IPS DF 6.9 (cell line): Measurements from ENCODE around the gene SLC39A11.
"Not testable (repeated sequence)": the region's sequence is repeated elsewhere in the genome, so short reads cannot be mapped to it uniquely, and the experiment has no call there.

Source experiments
- DNase-seq: peaks from one replicate; pipeline ENCODE4 v3.0.0-alpha.2; 2013; ENCODE audit warnings: low read depth, low spot score
- H3K27ac ChIP-seq: one replicate; pipeline ENCODE4 v1.5.1; 2013; ENCODE audit warnings: low read length, control low read depth
- H3K27me3 ChIP-seq: 2 replicates; pipeline ENCODE4 v1.6.1; 2013; ENCODE audit warnings: mild to moderate bottlenecking, low read length; ENCODE audit not compliant: control insufficient read depth, insufficient read depth
- H3K36me3 ChIP-seq: 2 replicates; pipeline ENCODE4 v1.6.1; 2013; ENCODE audit warnings: low read length; ENCODE audit not compliant: control insufficient read depth, insufficient read depth
- H3K4me1 ChIP-seq: 2 replicates; pipeline ENCODE4 v1.6.1; 2013; ENCODE audit warnings: low read length; ENCODE audit not compliant: control insufficient read depth, insufficient read depth
- H3K4me3 ChIP-seq: 2 replicates; pipeline ENCODE4 v1.5.1; 2013; ENCODE audit warnings: mild to moderate bottlenecking, low read length
- H3K9me3 ChIP-seq: 2 replicates; pipeline ENCODE4 v1.6.1; 2013; ENCODE audit warnings: low read length, inconsistent platforms; ENCODE audit not compliant: control insufficient read depth, insufficient read depth
- WGBS: extraction: QIAGEN DNeasy Blood & Tissue Kit; methylation state at CpG from one replicate; pipeline ENCODE4 v1.1.7; 2013; ENCODE audit warnings: mixed read lengths, missing lambda C conversion rate; ENCODE audit not compliant: insufficient read length, insufficient coverage; 5-methylcytosine and 5-hydroxymethylcytosine counted together

Gene SLC39A11

GRCh38 chr17:72638932-72639331 is 453.6 kb downstream of the SLC39A11 start:
- DNase-seq, H3K36me3 ChIP-seq, H3K4me3 ChIP-seq, H3K27me3 ChIP-seq, H3K27ac ChIP-seq, H3K4me1 ChIP-seq, H3K9me3 ChIP-seq: not testable (repeated sequence)
- no CpG with 5 or more reads among the region's 3 CpGs for WGBS

GRCh38 chr17:72635034-72635635 is 457.4 kb downstream of the SLC39A11 start:
- Histone ChIP-seq H3K4me1 (no peaks in the 10 kb centered on the region), H3K27ac (no peak overlapping the region), H3K4me3 (no peak overlapping the region), H3K36me3 (no peaks in the 10 kb centered on the region), H3K27me3 (no peaks in the 10 kb centered on the region), H3K9me3 (no peaks in the 10 kb centered on the region)
- DNase-seq: no peak
- no CpG with 5 or more reads among the region's 14 CpGs for WGBS

GRCh38 chr17:72634621-72635020 is 457.9 kb downstream of the SLC39A11 start:
- Histone ChIP-seq H3K9me3 (no peaks in the 10 kb centered on the region), H3K4me3 (no peak overlapping the region), H3K4me1 (no peaks in the 10 kb centered on the region), H3K27me3 (no peaks in the 10 kb centered on the region), H3K36me3 (no peaks in the 10 kb centered on the region), H3K27ac (no peak overlapping the region)
- no CpG with 5 or more reads among the region's 7 CpGs for whole genome bisulfite sequencing
- DNase-seq: no peak

GRCh38 chr17:72631949-72632684 is 460.4 kb downstream of the SLC39A11 start:
- Histone ChIP-seq H3K4me3 (no peak overlapping the region), H3K36me3 (no peaks in the 10 kb centered on the region), H3K27ac (no peak overlapping the region), H3K4me1 (no peaks in the 10 kb centered on the region), H3K27me3 (no peaks in the 10 kb centered on the region), H3K9me3 (no peaks in the 10 kb centered on the region)
- DNase-seq: no peak
- whole genome bisulfite sequencing: no CpG with 5 or more reads among the region's 22 CpGs

- WGBS: no CpG with 5 or more reads among the region's 9 CpGs
- no peak overlapping the region for H3K27ac ChIP-seq
- H3K4me3 ChIP-seq: no peak overlapping the region
Measured at GRCh38 chr17:72631568-72631948, 460.9 kb downstream of the SLC39A11 start.

GRCh38 chr17:72624652-72625051 is 467.8 kb downstream of the SLC39A11 start:
- H3K4me3 ChIP-seq: no peak overlapping the region
- no peak for DNase-seq
- no peaks in the 10 kb centered on the region for H3K27me3 ChIP-seq
- H3K4me1 ChIP-seq: no peaks in the 10 kb centered on the region
- no peaks in the 10 kb centered on the region for H3K36me3 ChIP-seq
- no peak overlapping the region for H3K27ac ChIP-seq
- no peaks in the 10 kb centered on the region for H3K9me3 ChIP-seq

More at GRCh38 chr17:72631568-72631948, 460.9 kb downstream of the SLC39A11 start:
- no peaks in the 10 kb centered on the region for H3K4me1 ChIP-seq
- no peak for DNase-seq
- no peaks in the 10 kb centered on the region for H3K36me3 ChIP-seq
- no peaks in the 10 kb centered on the region for H3K9me3 ChIP-seq
- no peaks in the 10 kb centered on the region for H3K27me3 ChIP-seq

- Histone ChIP-seq H3K9me3 (no peaks in the 10 kb centered on the region), H3K4me1 (no peaks in the 10 kb centered on the region), H3K36me3 (no peaks in the 10 kb centered on the region), H3K27ac (no peak overlapping the region), H3K4me3 (no peak overlapping the region), H3K27me3 (no peaks in the 10 kb centered on the region)
- no peak for DNase-seq
- no CpG with 5 or more reads among the region's 3 CpGs for WGBS
Measured at GRCh38 chr17:72624226-72624625, 468.3 kb downstream of the SLC39A11 start.

GRCh38 chr17:72622661-72623433 is 469.6 kb downstream of the SLC39A11 start:
- no CpG with 5 or more reads among the region's 17 CpGs for WGBS
- H3K27ac ChIP-seq: no peak overlapping the region

GRCh38 chr17:72619976-72620650 is 472.4 kb downstream of the SLC39A11 start:
- no peak for DNase-seq
- WGBS: no CpG with 5 or more reads among the region's 7 CpGs
- H3K4me3 ChIP-seq: no peak overlapping the region
- H3K36me3 ChIP-seq: no peaks in the 10 kb centered on the region
- H3K9me3 ChIP-seq: no peaks in the 10 kb centered on the region
- H3K27ac ChIP-seq: no peak overlapping the region
- H3K27me3 ChIP-seq: no peaks in the 10 kb centered on the region; the same call in 1 of the 2 replicates
- H3K4me1 ChIP-seq: peaks cover 1% of the 10 kb centered on the region; the same call in 1 of the 2 replicates

More at GRCh38 chr17:72622661-72623433, 469.6 kb downstream of the SLC39A11 start:
- Histone ChIP-seq H3K4me3 (no peak overlapping the region), H3K4me1 (no peaks in the 10 kb centered on the region), H3K36me3 (no peaks in the 10 kb centered on the region), H3K9me3 (no peaks in the 10 kb centered on the region), H3K27me3 (no peaks in the 10 kb centered on the region)
- no peak for DNase-seq

- no peak overlapping the region for H3K27ac ChIP-seq
- WGBS: no CpG with 5 or more reads among the region's 17 CpGs
- H3K4me3 ChIP-seq: no peak overlapping the region
- H3K9me3 ChIP-seq: no peaks in the 10 kb centered on the region
- no peaks in the 10 kb centered on the region; the same call in 1 of the 2 replicates for H3K27me3 ChIP-seq
- H3K4me1 ChIP-seq: peaks cover 1% of the 10 kb centered on the region; the same call in 1 of the 2 replicates
- no peak for DNase-seq
- no peaks in the 10 kb centered on the region for H3K36me3 ChIP-seq
Measured at GRCh38 chr17:72618001-72618509, 474.4 kb downstream of the SLC39A11 start.
